HepG2 (cell line): Measurements from ENCODE around the gene CNTN5. TPM values are rescaled to one million over a fixed set of nuclear protein-coding genes. Genes with fewer than 3 reads are reported as not detected.

ENCODE experiments used
- ATAC-seq: fragments of 200-7000 bp; cut with Tn5 transposase; 3 replicates; pipeline ENCODE4 v1.9.1; 2020; ENCODE audit warnings: mild to moderate bottlenecking, moderate library complexity
- BruUV-seq: library from RNA; stranded (reverse); fragments of 400-500 nt; replicated peaks from 2 replicates; lab custom pipeline; 2021; lab: Mats Ljungman, UMichigan
- CTCF ChIA-PET: fragments of 300-600 bp; formaldehyde crosslinking; extraction: SDS; loops from one replicate; lab custom pipeline; 2021; ENCODE audit warnings: low total read pairs, inconsistent platforms, low intra/inter-chr PET ratio; lab: Yijun Ruan, JAX
- POLR2A ChIA-PET: fragments of 350-600 bp; sonication (Branson Sonifier 250); formaldehyde crosslinking; loops from one replicate; lab custom pipeline; 2020; ENCODE audit warnings: antibody characterized with exemption, inconsistent platforms; lab: Yijun Ruan, JAX
- DNase-seq: peaks from one replicate; pipeline ENCODE4 v3.0.0-alpha.2; 2015; ENCODE audit warnings: low spot score
- FAIRE-seq: peaks from 3 replicates; lab custom pipeline; 2011; peaks lifted over from hg19 to GRCh38; lab: Jason Lieb, UNC
- H2AFZ ChIP-seq: one replicate; pipeline ENCODE4 v1.6.1; 2011; ENCODE audit warnings: low read length, inconsistent platforms
- H3K27ac ChIP-seq: fragments of 300-600 bp; 3 replicates; pipeline ENCODE4 v1.8.0; 2011; ENCODE audit warnings: mixed run types, mild to moderate bottlenecking, mixed read lengths, low read length, inconsistent platforms; ENCODE audit not compliant: insufficient read depth; ENCODE audit errors: extremely low read length
- H3K27me3 ChIP-seq, 2 experiments: fragments of 200-600 bp in 1 of 2; 2 replicates in 1 of 2; 3 replicates in 1 of 2; pipeline versions ENCODE4 v1.6.0 to v1.8.0; 2011; ENCODE audit warnings: low read length in 2 of 2, mild to moderate bottlenecking in 2 of 2, moderate library complexity in 2 of 2, inconsistent platforms in 1 of 2; ENCODE audit not compliant: insufficient read depth in 2 of 2, control insufficient read depth in 1 of 2
- H3K36me3 ChIP-seq, 2 experiments: fragments of 200-600 bp in 1 of 2; replicated peaks in 1 of 2; 2 replicates in 1 of 2; 3 replicates in 1 of 2; pipeline versions ENCODE4 v1.5.1 to v1.8.0; 2011; ENCODE audit warnings: low read length in 2 of 2, inconsistent platforms in 1 of 2; ENCODE audit not compliant: insufficient read depth in 2 of 2, control insufficient read depth in 1 of 2
- H3K4me1 ChIP-seq: 2 replicates; pipeline ENCODE4 v1.5.1; 2012; ENCODE audit warnings: low read length, inconsistent platforms; ENCODE audit not compliant: insufficient read depth
- H3K4me2 ChIP-seq: 2 replicates; pipeline ENCODE4 v1.6.0; 2011; ENCODE audit warnings: low read depth, low read length, inconsistent platforms
- H3K4me3 ChIP-seq, 3 experiments: fragments of 200-600 bp in 1 of 3; sonication (generic), shearing (Covaris generic) in 1 of 3; replicated peaks in 1 of 3; 2 replicates each; pipeline ENCODE4 v1.5.1; 2011 to 2016; ENCODE audit warnings: low read length in 3 of 3, inconsistent platforms in 2 of 3, low read depth in 2 of 3, mild to moderate bottlenecking in 2 of 3, control low read depth in 1 of 3, mixed read lengths in 1 of 3; ENCODE audit not compliant: insufficient read depth in 1 of 3
- H3K79me2 ChIP-seq: one replicate; pipeline ENCODE4 v1.6.1; 2011; ENCODE audit warnings: low read length, inconsistent platforms; ENCODE audit not compliant: insufficient read depth
- H3K9ac ChIP-seq: 2 replicates; pipeline ENCODE4 v1.6.0; 2011; ENCODE audit warnings: mild to moderate bottlenecking, low read depth, low read length, inconsistent platforms; ENCODE audit not compliant: insufficient read depth
- H3K9me3 ChIP-seq: 2 replicates; pipeline ENCODE4 v1.5.1; 2012; ENCODE audit warnings: mild to moderate bottlenecking, low read length
- H4K20me1 ChIP-seq: 2 replicates; pipeline ENCODE4 v1.6.0; 2011; ENCODE audit warnings: inconsistent platforms, mild to moderate bottlenecking, low read length, moderate library complexity; ENCODE audit not compliant: insufficient read depth
- AKAP8 ChIP-seq: sonication (generic); formaldehyde crosslinking; IDR thresholded peaks from 2 replicates; pipeline ENCODE4 v1.5.1; 2020; ENCODE audit warnings: mild to moderate bottlenecking, missing genetic modification reagents
- PHB2 ChIP-seq: fragments of 450-650 bp; IDR thresholded peaks from 2 replicates; pipeline ENCODE4 v1.6.1; 2018; ENCODE audit not compliant: partially characterized antibody
- TOPORS ChIP-seq: sonication (generic); formaldehyde crosslinking; IDR thresholded peaks from 2 replicates; pipeline ENCODE4 v1.8.0; 2023; ENCODE audit warnings: mild to moderate bottlenecking, missing genetic modification reagents
- ZNF143 ChIP-seq: sonication (generic); formaldehyde crosslinking; IDR thresholded peaks from 2 replicates; pipeline ENCODE4 v1.4.0; 2020; ENCODE audit warnings: missing genetic modification reagents
- ZNF33A ChIP-seq: sonication (generic); formaldehyde crosslinking; IDR thresholded peaks from 2 replicates; pipeline ENCODE4 v1.5.1; 2020; ENCODE audit warnings: missing genetic modification reagents, mild to moderate bottlenecking, moderate library complexity, borderline replicate concordance
- WGBS: methylation state at CpG from one replicate; pipeline ENCODE4 v1.1.6; 2017; ENCODE audit warnings: low lambda C conversion rate; 5-methylcytosine and 5-hydroxymethylcytosine counted together
- in situ Hi-C: cut with HindIII; loops from 2 replicates; pipeline ENCODE4 v1.10.0; 2017; ENCODE audit warnings: low pct_unique_long_range_greater_than_20kb; ENCODE audit not compliant: extremely low pct_ligation_motif_present
- intact Hi-C: fragments of 100-400 bp; cut with micrococcal nuclease; formaldehyde crosslinking; loops from one replicate; pipeline ENCODE4 v1.10.0; 2022; ENCODE audit not compliant: unreplicated experiment
- polyA plus RNA-seq, 8 experiments: library from polyadenylated mRNA; depleted of rRNA in 3 of 8; stranded (reverse) in 7 of 8; unstranded in 1 of 8; fragments of >200 nt; fragmentation: Illumina TruSeq in 4 of 8; extraction: Trizol in 4 of 8; gene quantifications; 2 replicates each; pipeline versions ENCODE4 v1.2.1 to v1.2.3, GENCODE V29; 2011 to 2016; ENCODE audit warnings: low read depth in 4 of 8, missing spikeins in 1 of 8, mixed read lengths in 1 of 8; ENCODE audit not compliant: insufficient read depth in 1 of 8
- total RNA-seq, 5 experiments: library from RNA; depleted of rRNA; stranded (reverse); fragments of >200 nt; fragmentation: Illumina TruSeq; extraction: Trizol; gene quantifications; 2 replicates each; pipeline ENCODE4 v1.2.3, GENCODE V29; 2016; ENCODE audit warnings: low read depth in 1 of 5
- TF ChIP-seq, protein P1 (sequence below), 2 experiments: sonication (generic) in 1 of 2; formaldehyde crosslinking in 1 of 2; IDR thresholded peaks; 2 replicates each; pipeline versions ENCODE4 v1.5.1 to v1.6.1; 2011 to 2020; ENCODE audit warnings: borderline replicate concordance in 1 of 2, low read depth in 1 of 2, low read length in 1 of 2, mild to moderate bottlenecking in 1 of 2, missing genetic modification reagents in 1 of 2, moderate library complexity in 1 of 2
- TF ChIP-seq, protein P2 (sequence below): sonication (generic); formaldehyde crosslinking; IDR thresholded peaks from 2 replicates; pipeline ENCODE4 v1.4.0; 2020; ENCODE audit warnings: missing genetic modification reagents
- TF ChIP-seq, protein P3 (sequence below): sonication (generic); formaldehyde crosslinking; IDR thresholded peaks from 2 replicates; pipeline ENCODE4 v1.8.1; 2022; ENCODE audit warnings: low read depth, mild to moderate bottlenecking, missing genetic modification reagents
- TF ChIP-seq, protein P4 (sequence below): sonication (generic); formaldehyde crosslinking; IDR thresholded peaks from 2 replicates; pipeline ENCODE4 v1.4.0; 2020; ENCODE audit warnings: missing genetic modification reagents, mild to moderate bottlenecking, borderline replicate concordance

CNTN5 gene
- total and polyA plus RNA-seq, 2 of the 13 experiments (the other 11 are each of a cell fraction or from before 2014, with no cell fraction given), result not detected

DNA sequence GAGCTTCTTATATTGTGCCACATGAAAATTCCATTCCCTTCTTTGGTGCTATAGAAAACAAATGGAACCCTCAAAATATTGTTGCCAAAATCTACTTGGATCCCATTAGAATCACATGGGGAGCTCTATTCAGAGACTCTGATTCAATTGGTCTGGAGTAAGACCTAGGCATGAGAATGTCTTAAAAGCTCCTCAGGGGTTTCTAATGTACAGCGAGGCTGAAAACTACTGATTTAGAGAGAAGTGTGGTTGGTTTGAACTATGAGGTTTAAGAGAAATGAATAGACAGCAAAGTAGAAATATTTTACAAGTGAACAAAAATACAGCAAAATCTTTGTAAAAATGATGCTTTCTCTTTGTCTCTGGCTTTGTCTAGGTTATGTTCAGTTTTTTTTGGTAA, 514.7 kb downstream of the CNTN5 start (continued):
- TF ChIP-seq, protein P1, sequence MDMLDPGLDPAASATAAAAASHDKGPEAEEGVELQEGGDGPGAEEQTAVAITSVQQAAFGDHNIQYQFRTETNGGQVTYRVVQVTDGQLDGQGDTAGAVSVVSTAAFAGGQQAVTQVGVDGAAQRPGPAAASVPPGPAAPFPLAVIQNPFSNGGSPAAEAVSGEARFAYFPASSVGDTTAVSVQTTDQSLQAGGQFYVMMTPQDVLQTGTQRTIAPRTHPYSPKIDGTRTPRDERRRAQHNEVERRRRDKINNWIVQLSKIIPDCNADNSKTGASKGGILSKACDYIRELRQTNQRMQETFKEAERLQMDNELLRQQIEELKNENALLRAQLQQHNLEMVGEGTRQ (IDR thresholded peaks at IDR 0.05; ENCODE audit: low read depth, low read length), result no peak
- TF ChIP-seq, protein P1 (CRISPR knock-in tag; IDR thresholded peaks at IDR 0.05; ENCODE audit: borderline replicate concordance), result no peak
- TF ChIP-seq, protein P2, sequence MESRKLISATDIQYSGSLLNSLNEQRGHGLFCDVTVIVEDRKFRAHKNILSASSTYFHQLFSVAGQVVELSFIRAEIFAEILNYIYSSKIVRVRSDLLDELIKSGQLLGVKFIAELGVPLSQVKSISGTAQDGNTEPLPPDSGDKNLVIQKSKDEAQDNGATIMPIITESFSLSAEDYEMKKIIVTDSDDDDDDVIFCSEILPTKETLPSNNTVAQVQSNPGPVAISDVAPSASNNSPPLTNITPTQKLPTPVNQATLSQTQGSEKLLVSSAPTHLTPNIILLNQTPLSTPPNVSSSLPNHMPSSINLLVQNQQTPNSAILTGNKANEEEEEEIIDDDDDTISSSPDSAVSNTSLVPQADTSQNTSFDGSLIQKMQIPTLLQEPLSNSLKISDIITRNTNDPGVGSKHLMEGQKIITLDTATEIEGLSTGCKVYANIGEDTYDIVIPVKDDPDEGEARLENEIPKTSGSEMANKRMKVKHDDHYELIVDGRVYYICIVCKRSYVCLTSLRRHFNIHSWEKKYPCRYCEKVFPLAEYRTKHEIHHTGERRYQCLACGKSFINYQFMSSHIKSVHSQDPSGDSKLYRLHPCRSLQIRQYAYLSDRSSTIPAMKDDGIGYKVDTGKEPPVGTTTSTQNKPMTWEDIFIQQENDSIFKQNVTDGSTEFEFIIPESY, result no peak
- TF ChIP-seq ZNF143 (CRISPR knock-in tag) (no peak), TOPORS (CRISPR knock-in tag) (no peak), PHB2 (no peak), ZNF33A (CRISPR knock-in tag) (no peak)
- TF ChIP-seq, all 625 proteins: peak for 0

DNA sequence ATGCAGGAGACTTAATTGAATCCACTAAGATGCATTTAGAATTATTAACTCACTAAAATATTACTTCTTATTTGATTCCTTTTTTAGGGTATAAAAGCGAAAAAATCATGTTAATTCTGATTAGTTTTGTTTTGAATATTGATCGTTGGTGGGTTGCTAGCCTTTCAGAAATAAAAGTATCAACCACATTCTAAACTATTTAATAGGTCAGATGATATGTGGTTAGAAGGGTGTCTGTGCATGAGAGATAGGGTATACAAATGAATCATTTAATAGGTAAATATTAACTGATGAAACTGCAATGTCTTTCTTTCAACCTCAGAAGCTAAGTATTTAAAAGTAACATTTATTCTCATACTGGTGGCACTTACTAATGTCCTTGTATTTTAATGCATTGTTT, 515.1 kb downstream of the CNTN5 start:
- Histone ChIP-seq H3K4me2 (no peak overlapping the region), H3K27ac (no peak overlapping the region), H3K79me2 (no peaks in the 10 kb centered on the region), H3K27me3 (no peaks in the 10 kb centered on the region), H3K4me3 (no peak overlapping the region), H4K20me1 (no peaks in the 10 kb centered on the region), H3K9me3 (no peaks in the 10 kb centered on the region), H3K4me1 (no peaks in the 10 kb centered on the region), H3K36me3 (no peaks in the 10 kb centered on the region), H2AFZ (no peak overlapping the region), H3K9ac (no peak overlapping the region)
- no TSS peak for BruUV-seq
- intact Hi-C loops (no loop called here), in situ Hi-C loops (no loop called here)
- ATAC-seq (no peak), DNase-seq (no peak), FAIRE-seq (no peak)
- ChIA-PET CTCF (no interaction called here), POLR2A (no interaction called here)
- whole genome bisulfite sequencing, result 1% methylated on average over 2 of the region's 2 CpGs
- TF ChIP-seq, protein P3, sequence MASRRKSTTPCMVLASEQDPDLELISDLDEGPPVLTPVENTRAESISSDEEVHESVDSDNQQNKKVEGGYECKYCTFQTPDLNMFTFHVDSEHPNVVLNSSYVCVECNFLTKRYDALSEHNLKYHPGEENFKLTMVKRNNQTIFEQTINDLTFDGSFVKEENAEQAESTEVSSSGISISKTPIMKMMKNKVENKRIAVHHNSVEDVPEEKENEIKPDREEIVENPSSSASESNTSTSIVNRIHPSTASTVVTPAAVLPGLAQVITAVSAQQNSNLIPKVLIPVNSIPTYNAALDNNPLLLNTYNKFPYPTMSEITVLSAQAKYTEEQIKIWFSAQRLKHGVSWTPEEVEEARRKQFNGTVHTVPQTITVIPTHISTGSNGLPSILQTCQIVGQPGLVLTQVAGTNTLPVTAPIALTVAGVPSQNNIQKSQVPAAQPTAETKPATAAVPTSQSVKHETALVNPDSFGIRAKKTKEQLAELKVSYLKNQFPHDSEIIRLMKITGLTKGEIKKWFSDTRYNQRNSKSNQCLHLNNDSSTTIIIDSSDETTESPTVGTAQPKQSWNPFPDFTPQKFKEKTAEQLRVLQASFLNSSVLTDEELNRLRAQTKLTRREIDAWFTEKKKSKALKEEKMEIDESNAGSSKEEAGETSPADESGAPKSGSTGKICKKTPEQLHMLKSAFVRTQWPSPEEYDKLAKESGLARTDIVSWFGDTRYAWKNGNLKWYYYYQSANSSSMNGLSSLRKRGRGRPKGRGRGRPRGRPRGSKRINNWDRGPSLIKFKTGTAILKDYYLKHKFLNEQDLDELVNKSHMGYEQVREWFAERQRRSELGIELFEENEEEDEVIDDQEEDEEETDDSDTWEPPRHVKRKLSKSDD (CRISPR knock-in tag), result no peak
- TF ChIP-seq, protein P4, sequence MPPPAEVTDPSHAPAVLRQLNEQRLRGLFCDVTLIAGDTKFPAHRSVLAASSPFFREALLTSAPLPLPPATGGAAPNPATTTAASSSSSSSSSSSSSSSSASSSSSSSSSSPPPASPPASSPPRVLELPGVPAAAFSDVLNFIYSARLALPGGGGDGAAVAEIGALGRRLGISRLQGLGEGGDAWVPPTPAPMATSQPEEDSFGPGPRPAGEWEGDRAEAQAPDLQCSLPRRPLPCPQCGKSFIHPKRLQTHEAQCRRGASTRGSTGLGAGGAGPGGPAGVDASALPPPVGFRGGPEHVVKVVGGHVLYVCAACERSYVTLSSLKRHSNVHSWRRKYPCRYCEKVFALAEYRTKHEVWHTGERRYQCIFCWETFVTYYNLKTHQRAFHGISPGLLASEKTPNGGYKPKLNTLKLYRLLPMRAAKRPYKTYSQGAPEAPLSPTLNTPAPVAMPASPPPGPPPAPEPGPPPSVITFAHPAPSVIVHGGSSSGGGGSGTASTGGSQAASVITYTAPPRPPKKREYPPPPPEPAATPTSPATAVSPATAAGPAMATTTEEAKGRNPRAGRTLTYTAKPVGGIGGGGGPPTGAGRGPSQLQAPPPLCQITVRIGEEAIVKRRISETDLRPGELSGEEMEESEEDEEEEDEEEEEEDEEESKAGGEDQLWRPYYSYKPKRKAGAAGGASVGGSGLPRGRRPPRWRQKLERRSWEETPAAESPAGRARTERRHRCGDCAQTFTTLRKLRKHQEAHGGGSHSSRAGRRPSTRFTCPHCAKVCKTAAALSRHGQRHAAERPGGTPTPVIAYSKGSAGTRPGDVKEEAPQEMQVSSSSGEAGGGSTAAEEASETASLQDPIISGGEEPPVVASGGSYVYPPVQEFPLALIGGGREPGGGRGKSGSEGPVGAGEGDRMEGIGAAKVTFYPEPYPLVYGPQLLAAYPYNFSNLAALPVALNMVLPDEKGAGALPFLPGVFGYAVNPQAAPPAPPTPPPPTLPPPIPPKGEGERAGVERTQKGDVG (CRISPR knock-in tag), result no peak
- no peak for TF ChIP-seq AKAP8 (CRISPR knock-in tag)
